Peyer's patch (tissue), 4 donors: Measurements from ENCODE around the gene IFNL4.
"Not testable (repeated sequence)": the region's sequence is repeated elsewhere in the genome, so short reads cannot be mapped to it uniquely, and the experiment has no call there.

Experiments
- POLR2A ChIP-seq, 2 donors: fragments of 450-650 bp; IDR thresholded peaks; one replicate each; pipeline ENCODE4 v1.5.1; 2017; ENCODE audit warnings: antibody characterized with exemption in 2 of 2, mild to moderate bottlenecking in 2 of 2, moderate library complexity in 2 of 2
- TF ChIP-seq, protein P1 (sequence below), 6 experiments: fragments of 450-650 bp in 4 of 6; fragments of 200-600 bp in 2 of 6; sonication (generic) in 1 of 6; IDR thresholded peaks; one replicate each; pipeline ENCODE4 v1.5.1; 2017 to 2019; ENCODE audit warnings: antibody characterized with exemption in 6 of 6, mild to moderate bottlenecking in 3 of 6, moderate library complexity in 1 of 6

DNA sequence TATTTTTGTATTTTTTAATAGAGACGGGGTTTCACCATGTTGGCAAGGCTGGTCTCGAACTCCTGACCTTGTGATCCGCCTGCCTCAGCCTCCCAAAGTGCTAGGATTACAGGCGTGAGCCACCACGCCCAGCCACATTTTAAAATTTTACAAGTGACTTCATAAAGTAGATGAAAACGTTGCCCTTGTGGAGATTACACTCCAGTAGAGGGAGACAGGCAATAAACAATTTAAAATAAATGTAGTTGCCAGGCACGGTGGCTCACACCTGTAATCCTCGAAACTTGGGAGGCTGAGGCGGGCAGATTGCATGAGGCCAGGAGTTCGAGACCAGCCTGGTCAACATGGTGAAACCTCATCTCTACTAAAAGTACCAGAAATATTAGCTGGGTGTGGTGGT lies 29.5 kb downstream of the IFNL4 start:
- TF ChIP-seq, protein P1, sequence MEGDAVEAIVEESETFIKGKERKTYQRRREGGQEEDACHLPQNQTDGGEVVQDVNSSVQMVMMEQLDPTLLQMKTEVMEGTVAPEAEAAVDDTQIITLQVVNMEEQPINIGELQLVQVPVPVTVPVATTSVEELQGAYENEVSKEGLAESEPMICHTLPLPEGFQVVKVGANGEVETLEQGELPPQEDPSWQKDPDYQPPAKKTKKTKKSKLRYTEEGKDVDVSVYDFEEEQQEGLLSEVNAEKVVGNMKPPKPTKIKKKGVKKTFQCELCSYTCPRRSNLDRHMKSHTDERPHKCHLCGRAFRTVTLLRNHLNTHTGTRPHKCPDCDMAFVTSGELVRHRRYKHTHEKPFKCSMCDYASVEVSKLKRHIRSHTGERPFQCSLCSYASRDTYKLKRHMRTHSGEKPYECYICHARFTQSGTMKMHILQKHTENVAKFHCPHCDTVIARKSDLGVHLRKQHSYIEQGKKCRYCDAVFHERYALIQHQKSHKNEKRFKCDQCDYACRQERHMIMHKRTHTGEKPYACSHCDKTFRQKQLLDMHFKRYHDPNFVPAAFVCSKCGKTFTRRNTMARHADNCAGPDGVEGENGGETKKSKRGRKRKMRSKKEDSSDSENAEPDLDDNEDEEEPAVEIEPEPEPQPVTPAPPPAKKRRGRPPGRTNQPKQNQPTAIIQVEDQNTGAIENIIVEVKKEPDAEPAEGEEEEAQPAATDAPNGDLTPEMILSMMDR (IDR thresholded peaks at IDR 0.05), result not testable (repeated sequence)
- not testable (repeated sequence) for TF ChIP-seq POLR2A (IDR thresholded peaks at IDR 0.05)
